RPMI8226 (cell line): Measurements from ENCODE around the gene FOXK2.

ENCODE experiments used
- DNase-seq: peaks from one replicate; pipeline ENCODE4 v3.0.0-alpha.2; 2015

Gene FOXK2

GRCh38 chr17:82518826-82519810 is at the start of gene FOXK2:
Gene FOXK2 (plus strand): TSS chr17:82519732. CDS start chr17:82519889, 157 bp downstream.
- DNase-seq: peak; percentile 97

- no peak for DNase-seq
These were observed 49.5 kb upstream of the FOXK2 start for GRCh38 chr17:82470065-82470464.

GRCh38 chr17:82474223-82475010 is 45.1 kb upstream of the FOXK2 start:
- DNase-seq: no peak

- DNase-seq: no peak
These were observed 44.1 kb upstream of the FOXK2 start for GRCh38 chr17:82475458-82475857.

- no peak for DNase-seq
These were observed 41.6 kb upstream of the FOXK2 start for GRCh38 chr17:82477934-82478333.

- no peak for DNase-seq
These were observed 39.9 kb upstream of the FOXK2 start for GRCh38 chr17:82479602-82480001.

GRCh38 chr17:82480318-82480717 is 39.2 kb upstream of the FOXK2 start:
- no peak for DNase-seq

- DNase-seq: no peak
These were observed 36.3 kb upstream of the FOXK2 start for GRCh38 chr17:82483204-82483660.

GRCh38 chr17:82483836-82484235 is 35.7 kb upstream of the FOXK2 start:
- DNase-seq: no peak

- DNase-seq: no peak
These were observed 33.1 kb upstream of the FOXK2 start for GRCh38 chr17:82486231-82487094.

- no peak for DNase-seq
These were observed 31.6 kb upstream of the FOXK2 start for GRCh38 chr17:82487910-82488309.

- no peak for DNase-seq
These were observed 30.4 kb upstream of the FOXK2 start for GRCh38 chr17:82489117-82489516.

- no peak for DNase-seq
These were observed 29.6 kb upstream of the FOXK2 start for GRCh38 chr17:82489851-82490511.

- DNase-seq: no peak
These were observed 28.9 kb upstream of the FOXK2 start for GRCh38 chr17:82490512-82491195.

GRCh38 chr17:82491196-82491530 is 28.4 kb upstream of the FOXK2 start:
- DNase-seq: no peak

GRCh38 chr17:82491533-82491932 is 28.0 kb upstream of the FOXK2 start:
- no peak for DNase-seq

- DNase-seq: no peak
These were observed 26.8 kb upstream of the FOXK2 start for GRCh38 chr17:82492643-82493225.

GRCh38 chr17:82493226-82493781 is 26.2 kb upstream of the FOXK2 start:
- DNase-seq: no peak

- peak; percentile 95 for DNase-seq
These were observed 25.1 kb upstream of the FOXK2 start for GRCh38 chr17:82494236-82495055.
